HG03354 (cell line): Measurements from ENCODE around the gene CIITA.
"Not testable (repeated sequence)": the region's sequence is repeated elsewhere in the genome, so short reads cannot be mapped to it uniquely, and the experiment has no call there.

Experiments used
- ATAC-seq: cut with Tn5 transposase; IDR thresholded peaks from one replicate; pipeline ENCODE4 v1.9.1; 2021; ENCODE audit warnings: mild to moderate bottlenecking; ENCODE audit not compliant: unreplicated experiment, poor library complexity, severe bottlenecking

Gene CIITA

DNA sequence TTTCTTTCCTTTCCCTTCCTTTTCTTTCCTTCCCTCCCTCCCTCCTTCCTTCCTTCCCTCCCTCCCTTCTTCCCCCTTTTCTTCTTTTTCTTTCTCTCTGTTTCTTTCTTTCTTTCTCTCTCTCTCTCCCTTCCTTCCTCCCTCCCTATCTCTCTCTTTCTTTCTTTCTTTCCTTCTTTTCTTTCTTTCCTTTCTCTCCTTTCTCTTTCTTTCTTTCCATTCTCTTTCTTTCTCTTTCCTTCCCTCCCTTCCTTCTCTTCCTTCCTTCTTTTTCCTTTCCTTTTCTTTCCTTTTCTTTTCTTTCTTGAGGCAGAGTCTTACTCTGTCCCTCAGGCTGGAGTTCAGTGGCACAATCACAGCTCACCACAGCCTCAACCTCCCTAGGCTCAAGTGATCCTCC is 34.3 kb downstream of the CIITA start:
- ATAC-seq, result no peak

- no peak for ATAC-seq
Observed at GRCh38 chr16:10916534-10916933, 39.5 kb downstream of the CIITA start.

DNA sequence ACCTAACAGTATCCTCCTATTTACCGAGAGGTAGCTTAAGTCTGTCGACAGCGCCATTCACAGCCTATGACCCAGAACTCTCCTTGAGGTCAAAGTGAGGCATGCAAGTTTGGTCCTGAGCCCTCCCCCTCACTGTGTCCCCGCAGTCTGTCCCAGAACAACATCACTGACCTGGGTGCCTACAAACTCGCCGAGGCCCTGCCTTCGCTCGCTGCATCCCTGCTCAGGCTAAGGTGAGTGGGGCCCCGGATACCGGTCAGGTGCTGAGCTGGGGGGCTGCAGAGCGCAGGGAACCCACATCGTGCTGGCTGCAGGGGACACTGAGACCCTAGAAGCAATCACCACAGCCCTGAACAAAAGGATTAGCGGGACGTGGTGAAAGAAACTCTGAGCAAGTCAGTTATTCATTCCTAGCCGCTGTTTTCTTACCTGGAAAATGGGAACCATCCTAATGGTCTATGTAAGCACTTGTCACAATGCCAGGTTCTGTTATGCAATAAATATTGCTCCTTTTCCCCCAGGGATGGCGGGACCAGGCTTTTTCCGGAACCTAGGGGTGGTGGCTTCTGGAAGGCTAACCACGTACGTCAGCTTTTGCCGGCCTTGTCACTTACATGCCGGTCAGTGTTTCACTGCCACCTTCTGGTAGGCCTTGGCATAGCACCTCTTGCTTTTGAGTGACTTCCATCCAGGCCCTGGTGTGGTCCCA is 41.4 kb downstream of the CIITA start:
- ATAC-seq, result no peak

DNA sequence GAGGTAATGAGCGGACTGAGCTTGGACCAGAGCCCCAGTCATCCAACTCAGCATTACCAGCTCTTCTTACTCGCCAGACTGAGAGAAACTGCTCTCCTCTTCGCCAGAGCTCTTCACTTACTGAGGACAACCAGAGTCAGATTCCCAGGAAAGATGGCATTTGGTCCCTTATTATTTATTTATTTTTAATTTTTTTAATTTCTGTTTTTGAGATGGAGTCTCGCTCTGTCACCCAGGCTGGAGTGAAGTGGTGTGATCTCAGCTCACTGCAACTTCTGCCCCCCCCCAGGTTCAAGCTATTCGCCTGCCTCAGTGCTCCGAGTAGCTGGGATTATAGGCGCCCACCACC is 42.0 kb downstream of the CIITA start:
- no peak for ATAC-seq

DNA sequence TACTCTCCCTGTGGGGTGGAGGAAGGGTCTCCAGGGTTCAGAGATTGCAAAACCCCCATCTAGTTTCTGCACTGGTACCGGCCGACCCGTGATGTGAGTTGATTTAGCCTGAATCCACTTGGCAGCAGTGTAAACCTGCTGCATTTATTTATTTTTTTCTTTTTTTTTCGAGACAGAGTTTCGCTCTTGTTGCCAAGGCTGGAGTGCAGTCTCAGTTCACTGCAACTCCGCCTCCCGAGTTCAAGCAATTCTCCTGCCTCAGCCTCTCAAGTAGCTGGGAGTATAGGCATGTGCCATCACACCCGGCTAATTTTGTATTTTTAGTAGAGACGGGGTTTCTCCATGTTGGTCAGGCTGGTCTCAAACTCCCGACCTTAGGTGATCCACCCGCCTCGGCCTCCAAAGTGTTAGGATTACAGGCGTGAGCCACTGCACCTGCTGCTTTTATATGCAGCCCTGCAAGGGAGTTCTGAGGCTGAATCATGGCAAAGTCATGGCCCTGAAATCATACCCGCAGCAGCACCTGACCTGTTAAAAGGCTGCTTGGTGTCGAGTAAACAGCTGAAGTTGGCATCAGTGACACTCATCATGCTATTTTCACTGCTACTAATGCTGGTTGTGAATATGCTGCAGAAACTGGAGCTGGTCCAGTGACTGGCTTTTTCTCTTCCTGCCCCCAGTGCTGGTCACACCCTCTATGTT is 43.9 kb downstream of the CIITA start:
- ATAC-seq, result no peak

DNA sequence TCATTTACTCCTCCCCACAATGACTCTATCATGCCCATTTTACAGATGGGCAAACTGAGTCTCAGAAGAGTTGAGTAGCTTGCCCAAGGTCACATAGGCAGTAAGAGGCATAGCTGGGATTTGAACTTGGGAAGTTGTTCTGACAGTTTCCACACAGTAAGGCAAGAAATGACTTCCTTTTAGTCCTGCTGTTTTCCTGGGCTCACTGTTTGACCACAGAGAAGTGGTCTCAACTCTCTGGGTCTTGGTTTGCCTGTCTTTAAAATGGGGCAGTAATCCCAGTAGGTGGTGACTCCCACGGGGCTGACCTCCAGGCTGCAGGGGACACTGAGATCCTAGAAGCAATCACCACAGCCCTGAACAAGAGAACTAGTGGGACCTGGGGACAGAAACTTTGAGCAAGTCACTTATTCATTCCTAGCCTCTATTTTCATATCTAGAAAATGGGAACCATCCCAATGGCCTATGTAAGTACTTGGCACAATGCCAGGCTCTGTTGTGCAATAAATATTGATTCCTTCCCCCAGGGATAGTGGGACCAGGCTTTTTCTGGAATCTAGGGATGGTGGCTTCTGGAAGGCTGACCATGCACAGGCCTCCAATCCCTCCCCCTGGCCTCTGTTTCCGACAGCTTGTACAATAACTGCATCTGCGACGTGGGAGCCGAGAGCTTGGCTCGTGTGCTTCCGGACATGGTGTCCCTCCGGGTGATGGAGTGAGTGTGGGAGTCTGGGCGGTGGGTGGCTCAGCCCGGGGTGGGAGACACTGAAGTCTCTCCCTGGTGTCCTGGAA is 44.7 kb downstream of the CIITA start:
- no peak for ATAC-seq

DNA sequence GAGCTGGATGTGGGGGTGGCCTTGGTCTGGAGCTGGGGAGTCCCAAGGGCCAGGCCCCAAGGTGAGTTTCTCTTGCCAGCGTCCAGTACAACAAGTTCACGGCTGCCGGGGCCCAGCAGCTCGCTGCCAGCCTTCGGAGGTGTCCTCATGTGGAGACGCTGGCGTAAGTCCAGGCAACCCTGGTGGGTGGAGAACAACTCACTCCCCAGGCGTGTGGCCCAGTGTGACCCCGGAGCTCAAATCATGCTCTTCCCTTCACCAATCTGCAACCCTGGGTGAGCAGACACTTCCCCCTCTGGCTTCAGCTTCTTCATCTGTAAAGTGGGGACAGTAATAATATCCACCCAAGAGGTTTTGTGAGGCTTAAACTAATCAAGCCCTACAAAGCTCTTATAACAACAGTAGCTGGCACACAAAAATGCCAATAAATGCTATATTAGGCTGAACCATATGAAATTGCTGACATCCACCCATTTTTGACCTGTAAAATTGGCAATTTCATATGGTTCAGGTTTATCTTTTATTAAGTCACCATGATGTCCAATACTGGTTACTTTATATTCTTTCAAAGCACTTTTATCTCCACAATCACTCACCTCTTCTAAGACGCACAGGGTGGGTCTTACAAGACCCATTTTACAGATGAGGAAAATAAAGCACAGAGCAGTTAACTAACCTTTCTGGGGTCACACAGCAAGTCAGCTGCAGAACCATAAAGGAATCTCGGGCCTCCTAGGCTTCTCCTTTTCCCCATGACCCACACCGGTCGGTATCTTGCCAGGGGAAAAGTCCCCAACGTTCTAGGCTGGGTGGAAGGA is 45.5 kb downstream of the CIITA start:
- no peak for ATAC-seq

DNA sequence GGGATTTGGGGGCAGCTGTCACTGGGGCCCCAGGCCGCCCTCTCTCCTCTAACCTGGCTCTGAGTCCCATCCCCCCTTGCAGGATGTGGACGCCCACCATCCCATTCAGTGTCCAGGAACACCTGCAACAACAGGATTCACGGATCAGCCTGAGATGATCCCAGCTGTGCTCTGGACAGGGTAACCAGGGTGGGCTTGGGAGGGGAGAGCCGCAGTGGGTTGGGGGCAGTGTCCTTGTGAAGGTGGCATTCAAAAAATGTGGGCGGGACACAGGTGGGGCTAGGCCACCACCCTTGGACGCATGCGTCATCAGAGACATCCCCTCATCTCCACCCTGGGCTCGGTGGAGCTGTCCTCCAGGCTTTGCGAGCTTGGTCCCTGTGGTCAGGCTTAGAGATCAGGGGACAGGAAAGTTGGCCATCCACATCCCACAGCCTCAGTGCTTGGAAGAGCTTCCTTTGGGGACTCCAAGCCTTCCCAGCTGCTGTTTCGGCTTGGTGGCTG is 46.2 kb downstream of the CIITA start:
- no peak for ATAC-seq

- ATAC-seq, result no peak
Observed at GRCh38 chr16:10923650-10924214, 46.7 kb downstream of the CIITA start.

DNA sequence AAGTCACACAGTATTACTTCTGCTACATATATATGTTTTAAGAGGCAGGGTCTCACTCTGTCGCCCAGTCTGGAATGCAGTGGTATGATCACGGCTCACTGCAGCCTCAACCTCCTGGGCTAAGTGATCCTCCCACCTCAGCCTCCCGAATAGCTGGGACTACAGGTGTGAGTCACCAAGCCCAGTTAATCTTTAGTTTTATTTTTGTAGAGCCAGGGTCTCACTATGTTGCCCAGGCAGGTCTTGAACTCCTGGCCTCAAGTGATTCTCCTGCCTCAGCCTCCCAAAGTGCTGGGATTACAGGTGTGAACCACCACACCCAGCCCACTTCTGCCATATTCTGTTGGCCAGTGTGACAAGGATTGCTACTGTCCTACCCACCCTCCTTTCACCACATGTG is 48.3 kb downstream of the CIITA start:
- ATAC-seq, result not testable (repeated sequence)

- ATAC-seq, result no peak
Observed at GRCh38 chr16:10926094-10926493, 49.1 kb downstream of the CIITA start.

GRCh38 chr16:10926867-10927266 is 49.9 kb downstream of the CIITA start:
- ATAC-seq, result no peak

DNA sequence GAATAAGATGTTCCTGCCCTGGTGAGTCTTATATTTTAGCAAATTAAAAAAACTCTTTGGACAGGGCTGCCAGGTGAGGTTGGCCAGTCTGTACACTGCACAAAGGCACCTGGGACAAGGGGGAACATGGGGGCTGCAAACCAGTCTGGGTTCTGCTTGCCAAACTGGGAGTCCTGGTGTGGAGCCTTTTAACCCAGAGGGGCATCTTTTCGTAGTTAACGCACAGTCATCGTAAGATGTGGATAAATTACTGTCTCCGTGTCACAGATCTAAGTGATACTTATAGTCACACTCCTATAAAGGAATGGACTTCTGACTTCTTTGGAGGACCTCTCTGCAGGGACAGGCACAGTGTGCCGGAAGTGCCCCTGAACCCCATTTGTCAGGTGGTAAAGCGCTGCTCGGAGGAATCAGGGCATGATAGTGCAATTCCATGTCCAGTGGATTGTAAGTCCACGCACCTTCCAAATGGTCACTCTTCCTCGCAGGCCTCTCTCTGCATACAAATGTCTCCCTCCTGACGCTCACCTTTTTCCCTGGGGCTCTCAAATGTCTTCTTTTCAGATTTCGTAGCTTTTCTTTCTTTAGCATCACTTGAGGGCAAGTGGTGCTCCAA is 50.6 kb downstream of the CIITA start:
- ATAC-seq, result no peak

GRCh38 chr16:10929097-10929496 is 52.1 kb downstream of the CIITA start:
- ATAC-seq, result not testable (repeated sequence)

DNA sequence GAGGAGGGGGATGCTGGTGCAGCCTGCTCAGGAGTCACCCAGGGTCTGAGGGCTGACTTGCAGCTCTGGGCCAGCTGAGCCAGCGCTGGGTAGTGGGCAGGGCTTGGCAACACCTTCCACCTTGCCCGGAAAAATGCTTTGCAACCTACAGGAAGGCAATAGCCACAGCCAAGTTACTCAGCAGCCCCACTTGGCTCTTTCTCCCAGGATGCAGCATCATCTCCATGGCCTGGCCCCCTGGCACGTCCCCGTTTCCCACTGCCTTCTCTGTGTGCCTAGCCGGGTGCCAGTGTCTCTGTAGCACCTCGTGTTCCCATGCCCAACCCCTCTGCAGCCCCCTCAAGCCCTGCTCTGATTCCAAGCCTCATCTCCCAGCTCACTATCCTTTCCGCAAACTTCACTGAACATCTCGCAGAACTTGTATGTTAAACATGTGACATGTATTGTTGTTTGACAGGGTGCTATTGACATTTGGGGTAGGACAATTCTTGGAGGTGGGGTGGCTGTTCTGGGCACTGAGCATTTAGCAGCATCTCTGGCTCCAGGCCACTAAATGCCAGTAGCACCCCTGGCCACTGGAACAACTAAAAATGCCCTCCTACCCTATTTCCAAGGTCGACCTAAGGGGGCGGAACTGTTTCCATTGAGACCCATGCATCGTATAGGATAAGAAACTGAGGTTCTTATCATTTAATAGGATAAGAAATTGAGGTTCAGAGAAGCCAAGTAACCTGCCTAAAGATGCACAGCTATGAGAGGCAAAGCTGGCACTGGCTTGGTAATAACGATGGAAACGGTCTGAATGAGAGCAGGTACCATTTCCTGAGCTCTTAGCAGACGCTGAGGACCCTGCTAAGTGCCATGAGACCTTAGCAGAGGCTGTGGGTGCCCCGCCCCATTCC is 53.1 kb downstream of the CIITA start:
- ATAC-seq, result no peak

DNA sequence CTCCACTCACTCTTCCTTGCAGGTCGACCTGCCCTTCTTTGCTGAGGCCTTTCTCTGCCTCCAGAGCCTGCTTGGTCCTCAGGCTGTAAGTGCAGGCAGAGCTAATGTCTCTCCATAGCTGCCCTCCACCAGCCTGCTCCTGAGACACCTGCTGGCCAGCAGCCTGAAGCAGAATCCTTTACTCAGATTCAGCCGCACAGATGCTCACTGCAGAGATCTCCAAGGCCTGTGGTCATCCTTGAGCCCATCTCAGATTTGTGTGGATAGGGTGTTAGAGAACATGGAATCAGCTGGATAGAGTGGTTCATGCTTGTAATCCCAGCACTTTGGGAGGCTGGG is 53.7 kb downstream of the CIITA start:
- no peak for ATAC-seq

DNA sequence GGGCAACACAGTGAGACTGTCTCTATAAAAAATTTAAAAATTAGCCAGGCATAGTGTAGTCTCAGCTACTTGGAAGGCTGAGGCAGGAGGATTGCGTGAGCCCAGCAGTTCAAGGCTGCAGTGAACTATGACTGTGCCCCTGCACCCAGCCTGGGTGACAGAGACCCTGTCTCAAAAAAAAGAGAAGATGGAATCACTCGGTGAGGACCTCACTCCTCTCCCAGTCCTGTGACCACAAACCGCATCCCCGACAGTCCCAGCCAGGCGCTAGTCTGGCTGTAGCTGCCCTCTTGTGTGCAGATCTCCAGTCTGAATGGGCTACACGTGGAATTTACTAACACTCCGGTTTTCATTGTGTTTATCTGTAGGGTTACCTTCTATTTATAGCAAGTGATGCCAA is 54.1 kb downstream of the CIITA start:
- ATAC-seq, result no peak

GRCh38 chr16:10931977-10932632 is 55.1 kb downstream of the CIITA start:
- ATAC-seq, result no peak
